NCI-H2029 (cell line): ENCODE data around the gene RPL37A.
"Not testable (repeated sequence)": the region's sequence is repeated elsewhere in the genome, so short reads cannot be mapped to it uniquely, and the experiment has no call there.

ENCODE experiments used
- DNase-seq: peaks from one replicate; lab custom pipeline; 2025; lab: John Stamatoyannopoulos, UW

The RPL37A gene

GRCh38 chr2:216517447-216518225 lies 19.0 kb downstream of the RPL37A start:
- DNase-seq: no peak

- DNase-seq: not testable (repeated sequence)
Observed at GRCh38 chr2:216518566-216519119, 20.0 kb downstream of the RPL37A start.

- DNase-seq: peak; percentile 45
Observed at GRCh38 chr2:216519154-216519762, 20.6 kb downstream of the RPL37A start.

- DNase-seq: no peak
Observed at GRCh38 chr2:216520112-216520511, 21.5 kb downstream of the RPL37A start.

GRCh38 chr2:216522892-216523502 lies 24.4 kb downstream of the RPL37A start:
- no peak for DNase-seq

- no peak for DNase-seq
Observed at GRCh38 chr2:216525972-216526371, 27.3 kb downstream of the RPL37A start.

- no peak for DNase-seq
Observed at GRCh38 chr2:216526939-216527338, 28.3 kb downstream of the RPL37A start.

GRCh38 chr2:216527600-216527999 lies 29.0 kb downstream of the RPL37A start:
- no peak for DNase-seq

- DNase-seq: no peak
Observed at GRCh38 chr2:216532562-216532961, 33.9 kb downstream of the RPL37A start.

- no peak for DNase-seq
Observed at GRCh38 chr2:216533609-216534008, 35.0 kb downstream of the RPL37A start.

- DNase-seq: no peak
Observed at GRCh38 chr2:216534809-216535208, 36.2 kb downstream of the RPL37A start.

- no peak for DNase-seq
Observed at GRCh38 chr2:216535454-216535995, 36.9 kb downstream of the RPL37A start.

- DNase-seq: peak; percentile 49
Observed at GRCh38 chr2:216536734-216537210, 38.1 kb downstream of the RPL37A start.

- DNase-seq: no peak
Observed at GRCh38 chr2:216537366-216537765, 38.7 kb downstream of the RPL37A start.

GRCh38 chr2:216538538-216538937 lies 39.9 kb downstream of the RPL37A start:
- DNase-seq: no peak

GRCh38 chr2:216539120-216539519 lies 40.5 kb downstream of the RPL37A start:
- peak; percentile 17 for DNase-seq

GRCh38 chr2:216539791-216540241 lies 41.2 kb downstream of the RPL37A start:
- peak; percentile 94 for DNase-seq

- DNase-seq: no peak
Observed at GRCh38 chr2:216540920-216541319, 42.3 kb downstream of the RPL37A start.

GRCh38 chr2:216541505-216541904 lies 42.9 kb downstream of the RPL37A start:
- no peak for DNase-seq

GRCh38 chr2:216545359-216545758 lies 46.7 kb downstream of the RPL37A start:
- DNase-seq: no peak

- no peak for DNase-seq
Observed at GRCh38 chr2:216546241-216546640, 47.6 kb downstream of the RPL37A start.

- no peak for DNase-seq
Observed at GRCh38 chr2:216546641-216547403, 48.2 kb downstream of the RPL37A start.
